SK-N-DZ (cell line): ENCODE measurements around the gene OPRL1.
A peak's percentile ranks its signal among the peaks of the same experiment; 100 is the strongest.

ENCODE experiments used
- DNase-seq: peaks from one replicate; pipeline ENCODE4 v3.0.0-alpha.2; 2015; ENCODE audit warnings: low spot score

Gene OPRL1

GRCh38 chr20:64102647-64103354, 22.9 kb downstream of the OPRL1 start:
- peak; percentile 83 for DNase-seq

DNA sequence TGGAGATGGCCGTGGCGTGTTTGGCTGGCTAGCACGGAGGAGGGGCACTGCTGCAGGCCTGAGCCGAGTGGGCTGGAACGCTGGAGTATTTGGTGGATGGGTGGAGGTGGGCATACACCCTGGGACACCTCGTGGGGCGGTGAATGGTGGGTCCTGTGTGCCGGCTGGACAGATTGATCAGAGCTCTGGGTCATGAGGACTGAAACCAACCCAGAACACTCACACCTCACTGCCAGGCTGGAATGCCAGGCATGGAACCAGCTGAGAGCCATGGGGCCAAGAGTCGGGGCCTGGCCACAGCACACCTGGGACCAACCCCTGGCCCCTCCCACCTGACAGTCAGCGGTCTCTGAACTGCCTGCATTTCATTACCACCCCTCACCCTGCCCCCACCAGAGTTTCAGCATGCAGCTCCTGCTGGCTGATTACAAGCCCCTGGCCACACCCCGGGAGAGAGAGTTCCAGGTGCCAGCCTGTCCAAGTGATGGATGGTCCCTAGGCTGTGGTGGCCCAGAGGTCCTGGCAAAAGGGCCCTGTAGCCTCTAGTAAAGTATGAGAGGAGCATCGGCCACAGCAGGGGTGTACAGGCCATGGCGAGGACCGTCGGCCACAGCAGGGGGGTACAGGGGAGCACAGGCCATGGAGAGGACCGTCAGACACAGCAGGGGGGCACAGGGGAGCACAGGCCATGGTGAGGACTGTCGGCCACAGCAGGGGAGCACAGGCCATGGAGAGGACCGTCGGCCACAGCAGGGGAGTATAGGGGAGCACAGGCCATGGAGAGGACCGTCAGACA, 24.2 kb downstream of the OPRL1 start:
- DNase-seq = no peak

- no peak for DNase-seq
These were observed 25.0 kb downstream of the OPRL1 start for GRCh38 chr20:64104667-64105451.

DNA sequence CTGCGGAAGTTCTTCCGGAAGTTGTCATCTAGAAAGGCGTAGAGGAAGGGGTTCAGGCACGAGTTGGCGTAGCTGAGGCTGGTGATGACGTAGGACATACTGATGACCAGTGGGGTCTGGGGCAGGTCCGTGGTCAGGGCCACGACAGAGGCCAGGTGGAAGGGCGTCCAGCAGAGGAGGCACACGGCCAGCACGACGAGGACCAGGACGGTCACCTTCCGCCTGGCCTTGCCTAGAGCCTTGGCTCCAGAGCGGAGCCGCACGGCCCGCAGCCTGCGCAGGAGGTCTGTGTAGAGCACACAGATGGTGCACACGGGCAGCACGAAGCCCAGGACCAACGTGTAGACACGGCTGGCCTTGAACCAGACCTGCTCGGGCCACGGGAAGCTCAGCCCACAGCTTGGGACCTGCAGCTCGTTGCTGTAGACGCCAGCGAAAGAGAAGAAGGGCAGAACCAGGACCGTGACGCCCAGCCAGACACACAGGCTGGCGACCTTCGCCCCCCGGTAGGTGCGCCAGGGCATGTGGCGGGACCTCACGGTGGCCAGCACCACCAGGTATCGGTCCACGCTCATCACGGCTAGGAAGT, 26.1 kb downstream of the OPRL1 start:
- no peak for DNase-seq

GRCh38 chr20:64106435-64106961, 26.6 kb downstream of the OPRL1 start:
- DNase-seq = no peak

DNA sequence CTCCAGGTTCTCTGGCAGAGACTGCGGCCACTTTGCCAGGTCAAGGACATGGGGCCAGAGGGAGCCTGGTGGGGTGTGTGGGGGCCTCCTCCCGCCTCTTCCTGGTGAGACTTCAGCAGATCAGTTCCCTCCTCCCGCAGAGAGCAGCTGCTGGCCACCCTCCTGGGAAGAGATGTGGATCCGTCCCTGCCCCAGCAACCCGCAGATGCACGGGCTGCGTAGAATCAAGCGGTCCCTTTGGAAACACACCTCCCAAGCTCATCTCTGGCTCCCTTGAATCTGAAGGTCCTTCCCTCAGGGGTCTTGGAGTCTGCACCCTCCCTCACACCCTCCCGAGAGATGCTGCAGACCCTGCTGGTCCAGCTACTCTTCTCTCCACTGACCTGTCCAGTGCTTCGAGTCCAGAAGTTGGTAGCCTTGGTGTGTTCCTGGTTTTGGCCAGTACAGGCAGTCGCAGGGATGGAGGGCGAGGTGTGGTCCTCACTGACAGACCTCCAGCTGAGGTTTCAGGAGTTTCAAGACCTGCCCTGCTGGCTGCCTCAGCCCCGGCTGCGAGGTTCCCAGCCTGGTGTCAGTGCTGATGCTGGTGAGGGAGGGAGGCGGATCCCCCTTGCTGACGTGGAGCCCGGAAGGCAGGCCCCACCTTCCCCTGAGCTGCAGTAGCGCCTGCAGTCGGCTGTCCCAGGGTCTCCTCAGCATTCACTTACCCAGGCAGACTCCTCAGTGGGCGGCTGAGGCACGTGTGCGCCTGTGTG, 27.3 kb downstream of the OPRL1 start, which contains the start of gene NPBWR2:
Gene NPBWR2, minus strand, starts transcription at position 585 of the 755 bp plus-strand sequence. CDS start 734 bp downstream, outside the sequence.
- DNase-seq = peak; percentile 86

DNA sequence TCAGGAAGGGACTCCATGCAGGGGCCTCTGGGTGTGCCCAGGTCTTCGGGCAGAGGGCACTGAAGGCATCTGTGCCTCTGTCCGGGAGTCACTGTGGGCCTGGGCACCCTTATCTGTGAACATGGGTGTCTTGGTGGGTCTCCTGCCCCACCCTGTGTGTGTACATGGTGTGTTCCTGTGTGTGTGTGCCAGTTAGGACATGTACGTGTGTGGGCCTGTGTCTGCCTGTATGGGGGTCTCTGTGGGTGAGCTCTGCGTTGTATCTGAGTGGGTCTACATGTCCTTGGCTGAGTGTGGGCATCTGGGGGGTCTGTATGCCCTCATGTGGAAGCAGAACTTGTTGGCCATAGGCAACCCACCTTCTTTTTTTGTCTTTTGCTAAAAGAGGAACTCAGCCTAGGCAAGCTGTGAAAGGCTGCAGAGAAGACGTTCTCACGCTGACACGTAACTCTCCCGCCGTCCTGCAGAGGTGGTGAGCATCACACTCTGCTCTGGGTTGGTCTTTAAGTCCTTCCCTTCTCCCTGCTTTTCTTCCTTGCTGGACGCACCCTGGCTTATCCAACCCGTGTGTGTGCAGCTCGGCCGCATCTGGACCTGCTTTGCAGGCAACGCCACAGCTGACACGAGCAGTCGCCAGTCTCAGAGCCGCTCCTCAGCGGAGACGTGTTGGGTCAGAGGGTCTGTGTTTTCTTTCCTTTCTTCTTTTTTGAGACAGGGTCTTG, 28.0 kb downstream of the OPRL1 start:
- no peak for DNase-seq

DNA sequence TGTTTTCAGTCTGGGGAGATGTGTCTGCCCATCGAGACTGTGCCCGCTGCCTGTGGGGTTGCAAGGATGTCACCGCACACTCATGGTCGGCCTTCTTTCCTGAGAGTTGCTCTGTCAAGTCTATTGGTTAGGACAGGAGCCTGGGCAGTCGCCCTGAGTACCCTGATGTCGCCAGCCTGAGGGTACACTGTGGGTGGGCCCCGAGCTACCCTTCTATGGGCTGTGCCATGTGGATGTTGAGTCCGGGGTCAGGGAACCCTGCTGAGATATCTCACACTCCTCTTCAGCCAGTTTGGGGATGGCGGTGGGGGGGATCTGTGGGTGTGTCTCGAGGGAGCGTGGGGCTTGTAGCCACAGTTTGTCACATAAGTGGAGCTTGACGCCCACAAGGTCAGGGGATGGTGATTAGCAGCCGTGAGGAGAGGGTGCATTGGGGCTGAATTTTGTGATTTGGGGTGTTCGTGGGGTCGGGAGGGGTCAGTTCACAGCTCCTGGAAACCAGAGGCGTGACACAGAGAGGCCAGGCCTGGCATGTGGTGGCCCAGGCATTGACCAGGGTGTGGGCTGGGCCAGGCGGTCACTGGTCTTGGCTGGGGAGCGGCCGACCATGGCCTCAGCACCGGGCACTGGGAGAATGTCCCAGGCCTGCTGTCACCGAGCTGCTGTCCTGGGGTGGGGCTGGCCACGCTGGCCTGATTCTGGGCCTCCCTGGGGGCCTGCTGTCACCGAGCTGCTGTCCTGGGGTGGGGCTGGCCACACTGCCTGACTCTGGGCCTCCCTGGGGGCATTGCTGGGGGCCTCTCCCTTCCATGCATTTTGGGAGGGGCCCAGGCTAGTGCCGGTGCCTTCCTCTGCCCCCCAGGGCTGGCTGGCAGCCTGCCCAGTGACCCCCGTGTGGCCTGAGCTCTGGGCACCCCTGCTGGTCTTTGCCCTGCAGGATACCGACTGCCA, 29.1 kb downstream of the OPRL1 start:
- no peak for DNase-seq

DNA sequence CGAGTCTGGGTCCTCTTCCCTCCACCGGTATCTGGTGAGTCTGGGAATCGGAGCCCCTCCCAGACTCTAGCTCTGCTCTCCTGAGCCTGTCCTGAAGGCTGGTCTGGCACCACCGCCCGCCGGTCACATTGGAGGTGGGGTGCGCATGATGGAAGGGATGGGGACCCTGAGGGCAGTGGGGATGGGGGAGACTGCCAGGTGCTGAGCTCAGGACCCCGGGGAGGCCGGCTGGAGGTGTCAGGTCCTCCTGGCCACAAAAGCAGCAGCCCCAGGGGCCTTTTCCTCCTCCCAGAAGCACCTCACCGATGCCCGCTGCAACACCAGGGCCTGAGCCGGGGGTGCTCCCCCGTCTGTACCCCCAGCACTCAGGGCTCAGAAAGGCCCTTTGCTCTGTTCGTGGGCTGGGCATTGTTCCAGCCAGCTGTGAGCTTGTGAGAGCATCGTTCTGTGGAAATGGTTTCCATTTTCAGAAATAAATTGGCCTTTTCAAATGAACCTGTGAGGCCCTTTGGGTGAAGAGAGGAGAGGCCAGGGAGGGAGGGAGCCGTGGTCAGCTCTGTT, 30.0 kb downstream of the OPRL1 start:
- DNase-seq = no peak

DNA sequence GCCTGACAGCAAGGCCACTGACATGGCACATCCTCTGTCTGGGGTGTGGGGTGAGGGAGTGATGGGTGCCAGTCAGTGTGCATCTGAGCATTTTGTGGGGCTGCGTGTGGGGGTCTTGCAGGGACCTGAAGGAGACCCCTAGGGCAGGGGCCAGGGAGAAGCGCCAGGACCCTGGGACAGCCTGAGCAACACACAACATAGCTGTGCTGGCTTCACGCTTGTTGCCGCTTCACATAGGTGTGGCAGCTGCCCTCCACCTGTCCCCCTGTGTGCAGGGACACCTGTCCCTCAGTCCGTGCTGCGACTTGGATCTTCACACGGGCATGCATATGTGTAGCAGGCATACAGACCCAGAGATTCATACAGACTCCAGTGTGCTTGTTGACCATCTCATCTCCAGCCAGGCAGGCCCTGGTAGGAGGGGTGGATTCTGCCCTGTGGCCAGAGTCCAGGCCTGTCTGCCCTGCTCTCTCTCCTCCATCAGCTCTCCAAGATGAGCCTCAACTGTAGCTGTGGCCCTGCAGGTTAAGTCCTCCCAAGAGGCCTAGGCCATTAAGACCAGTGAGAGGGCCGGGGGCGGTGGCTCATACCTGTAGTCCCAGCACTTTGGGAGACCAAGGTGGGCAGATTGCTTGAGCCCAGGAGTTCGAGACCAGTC, 30.7 kb downstream of the OPRL1 start:
- DNase-seq = no peak

- peak; percentile 93 for DNase-seq
These were observed 32.2 kb downstream of the OPRL1 start for GRCh38 chr20:64111841-64112641.

DNA sequence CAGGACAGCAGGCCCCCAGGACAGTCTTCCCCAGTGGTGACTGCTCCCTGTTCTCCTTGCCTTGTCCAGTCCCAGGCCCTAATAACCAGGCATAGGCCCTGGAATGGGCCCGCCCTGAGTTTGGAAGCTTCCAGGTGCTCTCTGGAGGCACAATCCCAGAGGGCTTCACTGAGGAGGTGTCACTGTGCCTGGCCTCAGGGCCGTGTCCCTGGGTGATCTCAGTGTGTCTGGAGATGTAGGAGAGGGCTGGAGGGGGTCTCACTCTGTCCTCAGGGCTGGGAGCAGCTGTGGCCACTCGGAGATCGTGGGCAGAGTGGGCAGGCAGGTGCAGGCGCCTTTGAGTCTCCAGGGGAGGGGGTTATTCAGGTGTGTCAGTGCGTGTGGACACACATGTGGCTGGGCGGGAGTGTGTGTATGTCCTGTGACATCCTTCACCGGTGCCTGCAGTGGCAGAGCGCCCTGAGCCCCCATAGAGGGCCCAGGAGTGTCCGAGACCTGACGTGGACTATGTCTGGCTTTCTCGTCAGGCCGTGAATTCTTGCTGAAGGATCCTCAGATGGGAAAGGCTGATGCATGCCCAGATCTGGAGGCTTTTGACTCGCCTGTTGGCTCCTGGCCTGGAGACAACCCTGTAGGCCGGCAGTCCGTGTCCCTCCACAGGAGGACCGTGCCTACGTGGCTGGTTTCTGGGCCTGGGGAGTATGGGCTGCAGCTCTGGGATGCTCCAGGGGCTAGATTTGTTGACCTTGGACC, 33.0 kb downstream of the OPRL1 start:
- no peak for DNase-seq

DNA sequence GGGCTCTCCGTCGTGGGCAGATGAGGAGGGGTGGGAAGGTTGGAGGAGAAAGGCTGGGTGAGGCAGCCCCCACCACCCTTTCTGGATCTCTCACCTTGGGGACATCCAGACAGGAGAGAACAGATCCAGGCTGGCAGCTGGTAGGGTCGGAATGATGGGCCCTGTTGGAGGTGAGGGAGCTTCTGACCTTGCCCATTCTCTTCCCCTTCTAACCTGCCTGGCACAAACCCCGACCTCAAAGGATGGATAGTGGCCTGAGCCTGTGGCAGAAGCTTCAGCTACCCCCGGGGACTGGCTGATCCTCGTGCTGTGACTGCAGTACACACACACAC, 33.5 kb downstream of the OPRL1 start:
- no peak for DNase-seq

GRCh38 chr20:64113796-64114355, 34.0 kb downstream of the OPRL1 start:
- no peak for DNase-seq

- no peak for DNase-seq
These were observed 34.6 kb downstream of the OPRL1 start for GRCh38 chr20:64114356-64114971.
